Activated naive CD8-positive, alpha-beta T cell treated with anti-CD3 and anti-CD28 coated beads, Interleukin-2, amount 50 U/mL, for 16 hours (primary cell): Measurements from ENCODE around the gene RNF220.

Experiments
- DNase-seq: peaks from one replicate; pipeline ENCODE4 v3.0.0-alpha.2; 2020; ENCODE audit warnings: low read depth, low spot score

Gene RNF220

GRCh38 chr1:44521378-44522080, 116.5 kb downstream of the RNF220 start:
- DNase-seq: no peak

DNA sequence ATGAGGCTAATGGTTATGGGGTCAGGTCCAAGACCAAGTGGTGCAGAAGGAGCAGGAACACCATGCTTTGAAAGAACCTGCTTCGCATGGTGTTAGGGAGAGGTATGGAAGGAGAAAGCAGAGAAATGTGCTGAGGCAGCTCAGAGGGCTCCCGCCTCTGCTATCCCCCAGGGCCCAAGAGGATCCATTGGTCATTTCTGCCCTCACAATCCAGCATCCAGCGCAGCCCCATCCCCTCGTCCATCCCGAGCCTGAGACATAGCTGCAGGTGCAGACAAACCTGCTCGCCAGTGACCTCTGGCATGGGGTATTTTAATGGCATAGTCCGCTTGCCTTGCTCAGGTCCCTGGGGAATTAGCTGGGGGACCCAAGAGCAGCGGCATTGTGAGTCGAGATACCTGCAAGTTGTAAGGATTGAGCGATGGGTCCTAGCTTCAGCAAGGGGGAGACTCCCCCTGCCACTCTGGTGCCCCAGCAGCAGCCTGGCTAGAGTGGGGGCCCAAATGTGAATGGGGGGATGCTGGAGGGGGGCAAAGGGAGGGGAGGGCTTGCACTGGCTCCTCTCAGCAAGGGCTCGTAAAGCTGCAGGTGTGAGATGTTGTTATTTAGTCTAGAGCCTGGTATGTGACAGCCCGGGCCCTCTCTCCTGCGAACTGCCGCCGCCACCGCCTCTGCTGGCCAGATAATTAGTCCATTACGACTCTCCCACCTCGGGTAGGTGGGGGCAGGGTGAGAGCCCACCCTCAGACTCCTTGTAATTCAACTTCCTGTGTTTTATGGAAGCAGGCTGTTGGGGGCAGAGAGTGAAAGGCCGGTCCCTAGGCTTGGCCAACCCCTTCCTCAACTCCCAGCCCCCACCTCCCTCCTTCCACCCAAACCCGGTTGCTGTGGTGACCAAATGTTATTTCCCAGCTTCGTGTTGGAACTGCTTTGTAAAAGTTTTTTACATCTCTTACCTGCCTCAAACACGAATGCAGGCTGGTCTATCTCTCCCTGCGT, 118.8 kb downstream of the RNF220 start:
- no peak for DNase-seq

DNA sequence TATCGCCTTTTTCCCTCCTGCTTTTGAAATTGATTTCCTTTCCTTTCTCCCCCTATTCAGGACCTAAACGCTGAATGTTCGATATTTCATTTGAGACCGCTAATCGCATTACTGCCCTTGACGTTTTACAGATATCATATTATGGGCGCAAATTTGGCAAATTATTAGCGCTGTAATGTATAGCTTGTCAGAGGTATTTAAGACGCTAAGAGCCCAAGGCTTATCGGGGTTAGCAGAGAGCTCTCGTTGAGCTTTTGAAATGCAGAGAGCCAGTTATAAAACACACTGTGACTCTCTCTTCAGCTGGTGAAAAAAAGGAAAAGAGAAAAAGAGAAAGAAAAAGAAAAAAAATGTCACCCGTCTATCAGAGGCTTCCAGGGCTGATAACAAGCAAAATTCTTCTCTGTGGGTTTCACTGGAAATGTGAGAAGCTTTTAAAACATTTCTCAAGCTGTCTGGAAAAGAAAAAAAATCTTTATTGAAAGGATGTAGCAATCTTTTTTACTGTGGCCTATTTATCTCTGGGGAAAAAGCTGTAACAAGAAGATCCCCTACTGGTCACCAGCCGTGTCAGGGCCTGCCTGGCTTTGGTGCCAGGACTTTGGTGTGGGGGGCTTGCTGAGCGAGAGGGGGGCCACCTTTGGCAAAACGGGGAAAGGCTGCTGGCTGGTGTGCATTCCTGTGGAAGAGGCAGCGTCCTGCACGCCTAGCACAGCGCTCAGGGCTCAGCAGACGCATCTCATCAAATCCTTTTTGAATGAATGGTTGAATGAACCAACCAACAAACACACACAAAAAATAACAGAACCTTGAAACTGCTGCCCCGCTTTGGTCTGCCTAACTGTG, 119.8 kb downstream of the RNF220 start:
- DNase-seq: no peak

DNA sequence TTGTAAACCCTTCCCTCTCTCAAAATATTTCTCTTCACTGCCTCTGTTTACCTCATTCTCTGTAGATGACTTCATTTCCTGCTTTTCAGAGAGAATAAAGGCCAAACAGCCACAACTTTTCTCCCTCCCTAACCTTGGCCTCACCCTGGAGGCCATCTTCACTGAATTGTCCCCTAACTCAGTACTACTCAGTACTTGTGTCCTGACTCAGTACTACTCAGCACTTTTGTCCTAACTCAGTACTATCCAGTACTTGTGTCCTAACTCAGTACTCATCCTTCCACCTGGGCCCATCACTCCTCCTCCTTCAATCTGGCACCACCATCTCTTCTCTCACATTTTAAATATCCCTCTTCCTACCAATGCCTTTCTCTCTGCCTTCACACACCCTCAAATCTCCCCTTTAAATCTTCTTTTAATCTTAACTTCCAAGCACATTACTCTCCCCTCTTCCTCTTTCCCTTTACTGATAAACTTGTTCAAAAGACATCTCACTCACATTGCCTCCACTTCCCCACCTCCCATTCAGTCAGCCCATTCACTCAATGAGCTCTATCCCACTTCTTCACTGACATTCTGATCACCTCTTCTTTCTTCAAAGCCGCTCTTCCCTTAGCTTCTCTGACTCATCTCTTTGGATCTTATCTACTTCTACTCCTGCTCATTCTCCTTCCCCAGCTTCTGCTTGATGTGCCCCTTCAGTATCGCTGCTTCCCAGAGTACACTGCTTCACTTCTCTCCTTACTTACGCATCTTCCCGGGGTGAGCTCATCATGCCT, 121.4 kb downstream of the RNF220 start:
- no peak for DNase-seq

GRCh38 chr1:44531785-44532566, 126.9 kb downstream of the RNF220 start:
- no peak for DNase-seq

GRCh38 chr1:44532567-44532944, 127.5 kb downstream of the RNF220 start:
- DNase-seq: no peak

GRCh38 chr1:44534771-44535170, 129.7 kb downstream of the RNF220 start:
- DNase-seq: no peak

GRCh38 chr1:44536357-44537209, 131.5 kb downstream of the RNF220 start:
- no peak for DNase-seq

DNA sequence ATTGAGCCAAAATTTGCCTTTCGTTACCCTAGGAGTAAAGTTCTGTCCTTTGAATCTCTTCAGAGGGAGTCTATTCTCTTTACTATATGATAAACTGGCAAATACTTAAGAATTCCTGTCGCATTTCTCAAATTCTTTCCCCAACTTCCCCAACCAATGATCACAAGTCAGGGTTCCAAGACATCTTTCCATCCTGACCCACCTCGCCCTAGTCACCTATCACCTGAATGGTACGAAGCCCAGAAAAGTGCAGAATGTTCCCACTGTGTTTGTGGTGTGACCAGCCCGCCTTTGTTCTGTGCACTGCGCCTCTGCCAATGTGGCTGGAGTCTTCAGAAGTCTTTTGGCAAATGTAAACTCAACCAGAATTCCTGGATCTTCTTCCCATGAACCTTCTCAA, 132.5 kb downstream of the RNF220 start:
- no peak for DNase-seq

GRCh38 chr1:44537956-44538355, 132.9 kb downstream of the RNF220 start:
- no peak for DNase-seq

DNA sequence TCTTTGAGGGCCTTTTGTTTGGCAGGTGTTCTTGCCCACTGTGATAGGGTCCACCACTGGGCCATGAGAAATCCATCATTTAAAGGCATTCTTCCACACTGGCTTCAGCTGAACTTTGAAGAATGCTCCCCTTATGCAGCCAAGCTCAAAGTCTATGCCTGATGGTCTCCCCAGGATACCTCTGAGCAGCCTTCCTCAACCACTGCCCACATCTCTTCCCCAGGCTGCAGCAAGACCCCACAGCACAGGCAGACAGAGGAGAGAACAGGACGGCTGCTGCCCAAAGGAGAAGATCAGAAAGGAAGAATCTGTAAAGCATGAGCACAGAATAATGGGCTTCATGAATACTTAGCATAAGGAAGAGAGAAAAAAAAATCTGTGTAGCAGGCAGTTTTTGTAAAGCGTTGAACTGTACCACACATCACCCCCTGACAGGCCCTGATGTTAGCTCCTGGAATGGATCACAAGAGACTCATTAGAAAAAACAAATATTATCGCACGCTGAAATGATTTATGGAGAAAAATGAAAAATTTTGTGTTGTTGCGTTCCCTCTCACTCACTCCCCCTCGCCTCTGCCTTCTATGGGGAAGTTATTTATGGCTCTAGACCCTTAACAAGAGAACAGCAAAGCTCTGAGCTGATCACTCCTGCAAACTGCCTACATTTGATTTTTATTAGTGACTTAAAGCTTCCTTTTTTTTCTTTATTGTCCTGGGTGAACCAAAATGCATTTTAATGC, 135.1 kb downstream of the RNF220 start:
- DNase-seq: no peak

- DNase-seq: no peak
Measured at GRCh38 chr1:44542420-44543063, 137.5 kb downstream of the RNF220 start.

DNA sequence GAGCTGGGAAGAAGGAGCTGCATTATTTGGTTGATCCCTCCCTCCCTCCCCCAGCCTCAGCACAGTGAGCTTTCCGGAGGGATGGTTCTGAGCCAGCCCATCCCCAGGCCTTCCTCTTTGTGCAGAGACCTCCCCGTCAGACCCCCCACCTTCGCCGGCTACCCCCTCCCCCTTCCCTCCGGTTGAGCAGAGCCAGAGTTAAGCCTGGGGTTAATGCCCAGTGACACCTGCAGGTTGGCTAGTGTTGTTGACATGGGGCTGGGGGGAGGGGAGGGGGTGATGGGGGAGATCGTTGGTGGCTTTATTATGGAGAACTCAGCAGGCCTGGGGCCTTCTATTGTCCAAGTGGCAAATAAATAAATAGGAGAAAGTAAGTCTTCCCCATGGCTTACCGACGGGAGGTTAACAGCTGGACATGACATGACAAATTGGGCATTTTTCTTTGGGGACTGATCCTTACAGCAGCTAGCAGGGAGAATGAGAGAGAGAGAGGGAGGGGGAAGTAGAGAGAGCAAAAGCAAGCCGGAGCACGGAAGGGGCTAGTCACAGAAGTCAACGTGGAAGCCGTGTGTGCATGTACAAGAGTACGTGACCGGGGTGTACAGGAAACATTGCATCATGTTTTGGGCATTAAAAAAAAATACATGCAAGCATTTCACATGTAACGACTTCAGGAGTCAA, 138.1 kb downstream of the RNF220 start:
- no peak for DNase-seq

DNA sequence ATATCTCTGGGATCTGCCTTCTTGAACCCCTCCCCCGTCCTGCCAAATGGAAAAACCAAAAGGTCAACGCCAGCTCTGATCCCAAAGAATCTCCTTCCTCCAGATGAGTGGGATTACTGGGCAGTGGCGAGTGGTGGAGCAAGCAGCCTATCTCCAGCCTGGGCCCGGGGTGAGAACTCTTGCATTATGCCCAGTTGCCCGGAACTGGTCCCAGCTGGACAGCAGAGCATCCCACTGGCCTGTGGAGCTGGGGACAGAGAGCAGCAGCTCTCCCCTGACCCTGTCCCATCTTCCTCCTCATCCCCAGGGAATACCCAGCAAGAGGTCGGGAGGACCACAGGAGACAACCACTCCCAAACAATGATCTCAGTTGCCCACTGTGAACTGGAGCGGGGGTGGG, 138.7 kb downstream of the RNF220 start:
- DNase-seq: no peak

- DNase-seq: no peak
Measured at GRCh38 chr1:44544960-44545359, 139.9 kb downstream of the RNF220 start.

GRCh38 chr1:44545961-44546360, 140.9 kb downstream of the RNF220 start:
- no peak for DNase-seq

- no peak for DNase-seq
Measured at GRCh38 chr1:44546403-44547053, 141.5 kb downstream of the RNF220 start.
